Psoas muscle (tissue), 8 donors: ENCODE measurements around the gene PRTG. TPM values are rescaled to one million over a fixed set of nuclear protein-coding genes. Genes with fewer than 3 reads are reported as not detected.

Experiments
- ATAC-seq, 4 donors: fragments of 200-7000 bp; cut with Tn5 transposase; one replicate each; pipeline ENCODE4 v1.9.1; 2020; ENCODE audit warnings: moderate library complexity in 3 of 4, mild to moderate bottlenecking in 2 of 4
- DNase-seq, 2 donors: peaks; one replicate each; pipeline ENCODE4 v3.0.0-alpha.2; 2020
- H3K27ac ChIP-seq: fragments of 200-600 bp; one replicate; pipeline ENCODE4 v1.8.0; 2022
- H3K27me3 ChIP-seq, 3 donors: fragments of 200-600 bp in 1 of 3; one replicate each; pipeline versions ENCODE4 v1.6.1 to v1.8.0; 2013 to 2022; ENCODE audit warnings: low read length in 2 of 3, mild to moderate bottlenecking in 2 of 3, moderate library complexity in 1 of 3; ENCODE audit not compliant: insufficient read depth in 3 of 3
- H3K36me3 ChIP-seq, 2 donors: fragments of 200-600 bp in 1 of 2; one replicate each; pipeline versions ENCODE4 v1.6.1 to v1.8.0; 2013 to 2022; ENCODE audit warnings: low read depth in 1 of 2, mild to moderate bottlenecking in 1 of 2, moderate library complexity in 1 of 2; ENCODE audit not compliant: insufficient read depth in 1 of 2
- H3K4me1 ChIP-seq: fragments of 200-600 bp; one replicate; pipeline ENCODE4 v1.8.0; 2022
- H3K4me3 ChIP-seq: fragments of 200-600 bp; one replicate; pipeline ENCODE4 v1.8.0; 2022; ENCODE audit warnings: mild to moderate bottlenecking
- H3K9me3 ChIP-seq: fragments of 200-600 bp; one replicate; pipeline ENCODE4 v1.8.0; 2022
- WGBS, 3 donors: extraction: QIAGEN DNeasy Blood & Tissue Kit; methylation state at CpG; one replicate each; pipeline versions ENCODE4 v1.1.6 to v1.1.7; 2013; 5-methylcytosine and 5-hydroxymethylcytosine counted together
- intact Hi-C, 2 donors: fragments of 100-400 bp; cut with DNase I; formaldehyde crosslinking; loops; one replicate each; pipeline versions ENCODE4 v1.11.0 to v1.14.2; 2022
- polyA plus RNA-seq, 3 donors: library from polyadenylated mRNA; stranded (reverse); fragments of 200-250 nt; gene quantifications; one replicate each; pipeline ENCODE4 v1.2.3, GENCODE V29; 2013
- total RNA-seq, 4 donors: library from RNA; stranded (reverse); fragmentation: NEBNext Ultra II Directional in 2 of 4; extraction: Animal tissue kit (Norgen Biotek cat#: 25700) in 2 of 4; gene quantifications; one replicate each; pipeline versions ENCODE4 v1.2.1 to v1.2.4, GENCODE V29; 2021 to 2023
- TF ChIP-seq, protein P1 (sequence below): fragments of 200-600 bp; IDR thresholded peaks from one replicate; pipeline ENCODE4 v1.8.0; 2022; ENCODE audit warnings: antibody characterized with exemption
- donor health status: healthy with polysubstance abuse.
- donor health status: DM: no; HTN: no; CAD: no; lungs with moderate emphysema.
- donor health status: Bipolar disorder and iron deficiency.
- donor health status: healthy.
- donor health status: DM: yes; HTN: yes; CAD: no.
- donor health status: DM: no; HTN: no; CAD: no.
- donor health status: DM: no; HTN: no; CAD: no.
- donor health status: DM: yes; HTN: yes; CAD: no.

Gene PRTG
- total and polyA plus RNA-seq, 7 donors = 0.15 to 1.1 (median 0.46) TPM

DNA sequence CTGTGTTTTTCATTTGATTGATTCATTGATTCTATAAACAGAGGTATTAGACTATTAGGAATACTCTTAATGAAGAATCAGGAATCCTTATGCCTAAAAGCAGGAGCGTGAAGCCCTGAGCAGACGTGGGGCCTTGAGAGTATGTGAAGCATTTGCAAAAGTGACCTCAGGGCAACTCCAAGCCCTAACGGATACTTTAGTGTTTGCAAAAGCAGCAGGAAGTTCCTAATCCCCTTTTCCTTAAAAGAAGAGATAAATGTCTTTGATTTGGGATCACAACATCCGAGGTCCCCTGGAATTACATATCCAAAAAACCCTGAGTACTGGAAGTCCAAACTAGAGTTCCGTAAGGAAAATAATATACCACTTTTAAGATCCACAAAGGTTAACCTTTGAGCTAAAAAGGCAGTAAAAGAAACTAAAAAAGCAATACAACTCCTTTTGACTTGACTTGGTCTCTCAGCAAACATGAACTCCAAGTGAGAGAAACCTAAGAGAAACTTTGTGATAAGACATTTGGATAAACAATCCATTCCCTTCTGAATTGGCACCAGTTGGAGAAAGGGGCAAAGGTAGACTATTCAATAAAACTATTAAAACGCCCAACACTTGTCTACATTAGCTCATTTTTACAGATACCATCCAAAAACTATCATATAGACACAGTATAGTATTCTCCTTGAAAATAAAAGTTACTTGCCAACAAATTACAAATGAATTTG, 27.4 kb downstream of the PRTG start:
- 69 to 77% (median 74%) methylated on average over 6 of the region's 6 CpGs for WGBS, 3 donors
- no peaks in the 10 kb centered on the region for H3K4me1 ChIP-seq
- TF ChIP-seq, protein P1, sequence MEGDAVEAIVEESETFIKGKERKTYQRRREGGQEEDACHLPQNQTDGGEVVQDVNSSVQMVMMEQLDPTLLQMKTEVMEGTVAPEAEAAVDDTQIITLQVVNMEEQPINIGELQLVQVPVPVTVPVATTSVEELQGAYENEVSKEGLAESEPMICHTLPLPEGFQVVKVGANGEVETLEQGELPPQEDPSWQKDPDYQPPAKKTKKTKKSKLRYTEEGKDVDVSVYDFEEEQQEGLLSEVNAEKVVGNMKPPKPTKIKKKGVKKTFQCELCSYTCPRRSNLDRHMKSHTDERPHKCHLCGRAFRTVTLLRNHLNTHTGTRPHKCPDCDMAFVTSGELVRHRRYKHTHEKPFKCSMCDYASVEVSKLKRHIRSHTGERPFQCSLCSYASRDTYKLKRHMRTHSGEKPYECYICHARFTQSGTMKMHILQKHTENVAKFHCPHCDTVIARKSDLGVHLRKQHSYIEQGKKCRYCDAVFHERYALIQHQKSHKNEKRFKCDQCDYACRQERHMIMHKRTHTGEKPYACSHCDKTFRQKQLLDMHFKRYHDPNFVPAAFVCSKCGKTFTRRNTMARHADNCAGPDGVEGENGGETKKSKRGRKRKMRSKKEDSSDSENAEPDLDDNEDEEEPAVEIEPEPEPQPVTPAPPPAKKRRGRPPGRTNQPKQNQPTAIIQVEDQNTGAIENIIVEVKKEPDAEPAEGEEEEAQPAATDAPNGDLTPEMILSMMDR = no peak
- H3K4me3 ChIP-seq = no peak overlapping the region
- no peaks in the 10 kb centered on the region for H3K27me3 ChIP-seq
- H3K36me3 ChIP-seq = no peaks in the 10 kb centered on the region
- H3K27ac ChIP-seq = no peak overlapping the region
- DNase-seq = no peak
- H3K9me3 ChIP-seq = no peaks in the 10 kb centered on the region
- intact Hi-C loops = no loop called here
- ATAC-seq = no peak

DNA sequence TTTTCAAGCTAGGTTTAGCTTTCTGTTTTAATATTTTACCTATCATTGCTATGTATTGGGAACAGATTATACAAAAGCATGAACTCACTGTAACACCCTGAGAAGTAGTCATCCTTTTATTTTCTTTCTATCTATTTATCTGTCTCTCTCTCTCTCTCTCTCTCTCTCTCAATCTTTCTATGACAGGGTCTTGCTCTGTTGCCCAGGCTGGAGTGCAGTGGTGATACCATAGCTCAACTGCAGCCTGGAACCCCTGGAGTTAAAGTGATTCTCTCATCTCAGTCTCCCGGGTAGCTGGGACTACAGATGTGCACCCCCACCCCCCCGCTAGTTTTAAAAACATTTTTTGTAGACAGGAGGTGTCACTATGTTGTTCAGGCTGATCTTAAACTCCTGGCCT, 28.9 kb downstream of the PRTG start:
- Histone ChIP-seq H3K36me3 (no peaks in the 10 kb centered on the region), H3K4me3 (no peak overlapping the region), H3K4me1 (no peaks in the 10 kb centered on the region), H3K27ac (no peak overlapping the region), H3K27me3 (no peaks in the 10 kb centered on the region), H3K9me3 (no peaks in the 10 kb centered on the region)
- ATAC-seq (no peak), DNase-seq (no peak)
- TF ChIP-seq, protein P1 = no peak
- 19 to 47% (median 45%) methylated on average over 2 of the region's 2 CpGs for WGBS, 3 donors
- intact Hi-C loops = no loop called here

DNA sequence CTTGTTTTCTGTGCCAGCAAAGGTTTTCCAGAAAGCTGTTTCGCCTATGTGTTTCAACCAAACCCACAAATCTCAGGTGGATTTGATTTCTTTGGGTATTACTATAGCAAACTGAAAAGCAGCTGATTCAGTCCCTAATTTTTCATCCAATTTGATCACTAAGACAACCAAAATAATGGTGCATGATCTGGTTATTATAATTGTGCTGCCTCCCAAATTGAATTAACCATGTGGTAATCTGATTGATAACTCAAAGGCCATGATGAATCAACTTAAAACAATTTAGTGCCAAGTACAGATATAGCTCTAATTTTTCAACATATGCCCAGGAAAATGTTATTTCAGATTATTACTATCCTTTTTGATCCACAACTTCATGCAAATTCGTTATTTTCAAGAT, 30.6 kb downstream of the PRTG start:
- DNase-seq (no peak), ATAC-seq (no peak)
- Histone ChIP-seq H3K27me3 (no peaks in the 10 kb centered on the region), H3K4me3 (no peak overlapping the region), H3K9me3 (no peaks in the 10 kb centered on the region), H3K27ac (no peak overlapping the region), H3K36me3 (no peaks in the 10 kb centered on the region), H3K4me1 (no peaks in the 10 kb centered on the region)
- TF ChIP-seq, protein P1 = no peak
- 90 to 96% (median 93%) methylated on average over 2 of the region's 2 CpGs for WGBS, 3 donors
- intact Hi-C loops = no loop called here

DNA sequence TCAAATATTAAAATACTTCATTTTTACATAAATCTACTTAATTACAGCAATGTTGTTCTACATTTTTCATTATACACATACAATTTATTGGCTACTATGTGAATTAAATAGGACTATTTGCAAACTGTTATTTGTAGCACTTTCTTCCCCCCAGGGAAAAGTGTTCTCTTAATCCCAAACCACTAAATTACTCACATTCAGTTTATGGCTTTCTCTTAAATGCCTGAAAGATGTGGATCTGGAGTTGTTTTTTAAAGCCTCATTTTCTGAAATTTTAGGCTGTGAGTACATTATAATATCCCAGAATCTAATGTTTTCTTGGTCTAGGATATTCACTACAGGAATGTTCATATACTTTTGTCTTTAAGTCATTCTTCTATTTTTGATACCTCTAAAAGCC, 32.7 kb downstream of the PRTG start:
- Histone ChIP-seq H3K4me3 (no peak overlapping the region), H3K36me3 (no peaks in the 10 kb centered on the region), H3K4me1 (no peaks in the 10 kb centered on the region), H3K27me3 (no peaks in the 10 kb centered on the region), H3K27ac (no peak overlapping the region), H3K9me3 (no peaks in the 10 kb centered on the region)
- ATAC-seq (no peak), DNase-seq (no peak)
- intact Hi-C loops = no loop called here
- TF ChIP-seq, protein P1 = no peak

DNA sequence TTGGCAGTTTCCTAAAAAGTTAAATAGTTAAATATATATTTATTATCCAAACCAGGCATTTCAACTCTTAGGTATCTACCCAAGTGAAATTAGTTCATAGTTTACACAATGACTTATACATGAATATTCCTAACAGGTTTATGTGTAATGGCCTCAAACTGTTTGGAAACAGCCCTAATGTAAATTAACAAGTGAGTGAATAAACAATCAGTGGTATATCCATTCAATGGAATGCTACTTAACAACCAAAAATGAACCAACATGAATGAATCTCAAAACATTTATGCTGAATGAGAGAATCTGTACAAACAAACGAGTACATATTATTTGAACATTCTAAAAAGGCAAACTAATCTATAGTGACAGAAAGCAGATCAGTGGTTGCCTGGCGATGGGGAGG, 33.5 kb downstream of the PRTG start:
- Histone ChIP-seq H3K27ac (no peak overlapping the region), H3K27me3 (no peaks in the 10 kb centered on the region), H3K36me3 (no peaks in the 10 kb centered on the region), H3K4me1 (no peaks in the 10 kb centered on the region), H3K4me3 (no peak overlapping the region), H3K9me3 (no peaks in the 10 kb centered on the region)
- intact Hi-C loops = no loop called here
- DNase-seq (no peak), ATAC-seq (no peak)
- WGBS, 3 donors = 50% methylated on average over 2 of the region's 2 CpGs
- TF ChIP-seq, protein P1 = no peak
